A549 (cell line): ENCODE data around the gene GXYLT1. TPM values are rescaled to one million over a fixed set of nuclear protein-coding genes. Genes with fewer than 3 reads are reported as not detected.

Experiments
- ATAC-seq, 2 experiments: fragments of 200-7000 bp in 1 of 2; fragments of >200 bp in 1 of 2; cut with Nextera tagmentation in 1 of 2; cut with Tn5 transposase in 1 of 2; 3 replicates each; pipeline versions ENCODE4 v1.8.0 to v1.9.1; 2018 to 2020; ENCODE audit warnings: mild to moderate bottlenecking in 1 of 2, moderate library complexity in 1 of 2
- CTCF ChIA-PET: fragments of 300-600 bp; sonication (Branson Sonifier 250); formaldehyde crosslinking; extraction: SDS; loops from one replicate; lab custom pipeline; 2021; ENCODE audit warnings: antibody characterized with exemption, inconsistent platforms; lab: Yijun Ruan, JAX
- POLR2A ChIA-PET: fragments of 350-600 bp; formaldehyde crosslinking; extraction: SDS; loops from one replicate; lab custom pipeline; 2021; ENCODE audit warnings: antibody characterized with exemption, inconsistent platforms; lab: Yijun Ruan, JAX
- DNase-seq, 2 experiments: peaks; one replicate each; pipeline versions ENCODE4 v3.0.0 to v3.0.0-alpha.2; 2011 to 2016; ENCODE audit warnings: low read depth in 1 of 2, low spot score in 1 of 2
- FAIRE-seq: peaks from 2 replicates; lab custom pipeline; 2011; peaks lifted over from hg19 to GRCh38; lab: Jason Lieb, UNC
- H3K27ac ChIP-seq, 2 experiments: fragments of >200 bp; sonication (Bioruptor Twin); formaldehyde crosslinking; 3 replicates each; pipeline ENCODE4 v1.5.1; 2016 to 2017
- H3K4me1 ChIP-seq: fragments of >200 bp; sonication (Bioruptor Twin); formaldehyde crosslinking; 3 replicates; pipeline ENCODE4 v1.6.1; 2016
- H3K4me2 ChIP-seq: fragments of >200 bp; sonication (Bioruptor Twin); formaldehyde crosslinking; 3 replicates; pipeline ENCODE4 v1.6.1; 2016
- H3K4me3 ChIP-seq: fragments of >200 bp; sonication (Bioruptor Twin); formaldehyde crosslinking; 3 replicates; pipeline ENCODE4 v1.5.1; 2016
- H3K9me3 ChIP-seq: fragments of >200 bp; sonication (Bioruptor Twin); formaldehyde crosslinking; 3 replicates; pipeline ENCODE4 v1.6.1; 2016
- BCL3 ChIP-seq: fragments of >200 bp; sonication (Bioruptor Twin); formaldehyde crosslinking; IDR thresholded peaks from 3 replicates; pipeline ENCODE4 v1.6.1; 2016
- CHD2 ChIP-seq: fragments of 150-350 bp; IDR thresholded peaks from 2 replicates; pipeline ENCODE4 v1.6.1; 2014; ENCODE audit warnings: low read length; ENCODE audit not compliant: partially characterized antibody
- CHD4 ChIP-seq: fragments of 200-600 bp; sonication (generic); IDR thresholded peaks from 2 replicates; pipeline ENCODE4 v1.6.1; 2016; ENCODE audit warnings: antibody characterized with exemption, mild to moderate bottlenecking, borderline replicate concordance
- CTCF ChIP-seq: fragments of >200 bp; sonication (Bioruptor Twin); formaldehyde crosslinking; IDR thresholded peaks from 3 replicates; pipeline ENCODE4 v1.5.1; 2016
- EHMT2 ChIP-seq: fragments of 200-600 bp; sonication (generic); IDR thresholded peaks from 2 replicates; pipeline ENCODE4 v1.6.1; 2016; ENCODE audit warnings: antibody characterized with exemption, low read depth, mild to moderate bottlenecking, moderate library complexity
- ESRRA ChIP-seq: fragments of 150-350 bp; IDR thresholded peaks from 2 replicates; pipeline ENCODE4 v1.6.1; 2014; ENCODE audit warnings: mild to moderate bottlenecking, low read length, borderline replicate concordance
- FOSL2 ChIP-seq, 2 experiments: fragments of 450-650 bp in 1 of 2; fragments of >200 bp in 1 of 2; sonication (Bioruptor Twin) in 1 of 2; formaldehyde crosslinking; IDR thresholded peaks; 2 replicates each; pipeline versions ENCODE4 v1.5.0 to v1.6.1; 2016 to 2020; ENCODE audit warnings: mild to moderate bottlenecking in 1 of 2, moderate library complexity in 1 of 2
- GATA3 ChIP-seq: IDR thresholded peaks from 2 replicates; pipeline ENCODE4 v1.6.1; 2012; ENCODE audit warnings: borderline replicate concordance
- HDAC2 ChIP-seq: fragments of 200-600 bp; sonication (generic); IDR thresholded peaks from 2 replicates; pipeline ENCODE4 v1.6.1; 2016
- HES2 ChIP-seq: fragments of >200 bp; sonication (Bioruptor Twin); formaldehyde crosslinking; IDR thresholded peaks from 2 replicates; pipeline ENCODE4 v1.6.1; 2016
- HOXB5 ChIP-seq: fragments of 250-450 bp; sonication (Bioruptor Pico); IDR thresholded peaks from 2 replicates; pipeline ENCODE4 v1.5.0; 2020; ENCODE audit warnings: mild to moderate bottlenecking, moderate library complexity
- JUNB ChIP-seq: fragments of >200 bp; sonication (Bioruptor Twin); formaldehyde crosslinking; IDR thresholded peaks from 2 replicates; pipeline ENCODE4 v1.6.1; 2016
- KDM5A ChIP-seq: fragments of 200-600 bp; sonication (generic); IDR thresholded peaks from 2 replicates; pipeline ENCODE4 v1.6.1; 2016; ENCODE audit warnings: antibody characterized with exemption, mild to moderate bottlenecking
- MAX ChIP-seq: IDR thresholded peaks from 2 replicates; pipeline ENCODE4 v1.6.1; 2012
- NPAS2 ChIP-seq: fragments of 250-450 bp; sonication (Bioruptor Pico); IDR thresholded peaks from 2 replicates; pipeline ENCODE4 v1.8.0; 2022; ENCODE audit warnings: mild to moderate bottlenecking, moderate library complexity, borderline replicate concordance
- POLR2A ChIP-seq: IDR thresholded peaks from 2 replicates; pipeline ENCODE4 v1.6.1; 2012; ENCODE audit warnings: mild to moderate bottlenecking, low read length
- RAD21 ChIP-seq, 2 experiments: fragments of >200 bp in 1 of 2; sonication (Bioruptor Twin) in 1 of 2; formaldehyde crosslinking in 1 of 2; IDR thresholded peaks in 1 of 2; conservative IDR thresholded peaks in 1 of 2; 2 replicates in 1 of 2; 3 replicates in 1 of 2; pipeline ENCODE4 v1.6.1; 2012 to 2018; ENCODE audit warnings: inconsistent platforms in 1 of 2
- RCOR1 ChIP-seq: fragments of 150-350 bp; IDR thresholded peaks from 2 replicates; pipeline ENCODE4 v1.6.1; 2014; ENCODE audit warnings: antibody characterized with exemption, low read length, low read depth
- RNF2 ChIP-seq: fragments of 200-600 bp; sonication (generic); IDR thresholded peaks from 2 replicates; pipeline ENCODE4 v1.6.1; 2016; ENCODE audit warnings: low read depth, mild to moderate bottlenecking, antibody characterized with exemption, moderate library complexity, borderline replicate concordance
- ZFP36 ChIP-seq: fragments of 450-650 bp; IDR thresholded peaks from 2 replicates; pipeline ENCODE4 v1.6.1; 2014; ENCODE audit warnings: borderline replicate concordance; ENCODE audit not compliant: partially characterized antibody
- ZNF302 ChIP-seq: fragments of 250-450 bp; sonication (Bioruptor Pico); IDR thresholded peaks from 2 replicates; pipeline ENCODE4 v1.9.0; 2021; ENCODE audit warnings: inconsistent platforms, mild to moderate bottlenecking, moderate library complexity
- WGBS: methylation state at CpG from one replicate; pipeline ENCODE4 v1.1.6; 2017; ENCODE audit errors: missing lambda C conversion rate; 5-methylcytosine and 5-hydroxymethylcytosine counted together
- polyA plus RNA-seq, 4 experiments: library from polyadenylated mRNA; depleted of rRNA in 3 of 4; stranded (reverse); fragments of >200 nt; fragmentation: RNase III in 1 of 4; extraction: RNeasy Plus Mini Kit Qiagen cat#74134 plus additional on column Dnase treatment in 1 of 4; gene quantifications; 2 replicates in 3 of 4; 3 replicates in 1 of 4; pipeline ENCODE4 v1.2.3, GENCODE V29; 2011 to 2017

GXYLT1 gene
- polyA plus RNA-seq, 2 of the 4 experiments (the other 2 are of a cell fraction), result 11.2 to 25.0 TPM

GRCh38 chr12:42129595-42130204, 15.0 kb downstream of the GXYLT1 start (continued):
- TF ChIP-seq CTCF (peak; percentile 90), EHMT2 (no peak), ZFP36 (no peak), RNF2 (no peak), JUNB (no peak), ESRRA (no peak), ZNF302 (CRISPR knock-in tag) (no peak), RAD21 (conservative IDR thresholded peaks at IDR 0.05 in 1 of 2, IDR thresholded peaks at IDR 0.05 in 1 of 2) (peak; percentile 96 to 99), CHD2 (no peak), HOXB5 (no peak), RCOR1 (no peak)

GRCh38 chr12:42128888-42129287, 15.8 kb downstream of the GXYLT1 start:
- POLR2A ChIA-PET, result no interaction called here
- H3K4me1 ChIP-seq, result peaks cover 68% of the 10 kb centered on the region
- no peak overlapping the region for H3K4me3 ChIP-seq
- DNase-seq, result no peak
- CTCF ChIA-PET, result interaction anchor here (0.7 to 4.4 kb wide), 10 partner anchors 8 to 287 kb away, joined by 3 to 14 read pairs (median 3); no protein-coding TSS in a partner anchor
- 91% methylated on average over 6 of the region's 6 CpGs for WGBS
- TF ChIP-seq NPAS2 (CRISPR knock-in tag) (no peak), HDAC2 (no peak), POLR2A (no peak), CHD4 (no peak), MAX (no peak), GATA3 (no peak), KDM5A (no peak)
- TF ChIP-seq, all 56 proteins: peak for 0
- ATAC-seq, result no peak
- H3K9me3 ChIP-seq, result no peaks in the 10 kb centered on the region
- no peak overlapping the region for H3K4me2 ChIP-seq
- FAIRE-seq, result no peak
- H3K27ac ChIP-seq, result no peak overlapping the region

- Histone ChIP-seq H3K4me1 (peaks cover 72% of the 10 kb centered on the region), H3K4me2 (0 out of 3 replicates have a peak overlapping the region, but pooled peaks have one; percentile 14), H3K9me3 (no peaks in the 10 kb centered on the region), H3K27ac (no peak overlapping the region), H3K4me3 (no peak overlapping the region)
- FAIRE-seq (no peak), ATAC-seq (no peak), DNase-seq (no peak)
- 71% methylated on average over 3 of the region's 3 CpGs for WGBS
- ChIA-PET POLR2A (no interaction called here), CTCF (interaction anchor here (0.8 to 4.4 kb wide), 7 partner anchors 9 to 244 kb away, joined by 3 to 14 read pairs (median 3); no protein-coding TSS in a partner anchor)
- TF ChIP-seq KDM5A (no peak), FOSL2 (IDR thresholded peaks at IDR 0.05) (no peak), FOSL2 (CRISPR knock-in tag; IDR thresholded peaks at IDR 0.05) (peak; percentile 79), BCL3 (no peak), RAD21 (conservative IDR thresholded peaks at IDR 0.05 in 1 of 2, IDR thresholded peaks at IDR 0.05 in 1 of 2) (no peak), HES2 (no peak)
Measured at GRCh38 chr12:42128327-42128726, 16.3 kb downstream of the GXYLT1 start.
